Measurements from ENCODE around the gene RSRC1.

- TF ChIP-seq POLR2AphosphoS5 (IDR thresholded peaks at IDR 0.05) (no peak), CTCF (IDR thresholded peaks at IDR 0.05 in 8 of 11, conservative IDR thresholded peaks at IDR 0.05 in 3 of 11) (no peak), POLR2A (IDR thresholded peaks at IDR 0.05) (no peak)
These were observed 30.5 kb downstream of the RSRC1 start for GRCh38 chr3:158140396-158140795.

Measured in spleen (tissue), 7 donors.